HFFc6 (cell line): ENCODE measurements around the gene AUTS2. TPM values are rescaled to one million over a fixed set of nuclear protein-coding genes. Genes with fewer than 3 reads are reported as not detected.

Experiments
- DNase-seq: peaks from one replicate; pipeline ENCODE4 v3.0.0-alpha.2; 2018
- H3K27ac Mint-ChIP-seq: 2 replicates; pipeline ENCODE4 v1.8.0; 2020; ENCODE audit warnings: mild to moderate bottlenecking, mixed read lengths
- H3K27me3 Mint-ChIP-seq: 2 replicates; pipeline ENCODE4 v1.8.0; 2021; ENCODE audit warnings: mild to moderate bottlenecking, moderate library complexity, mixed read lengths; ENCODE audit not compliant: insufficient read depth
- H3K36me3 Mint-ChIP-seq: 2 replicates; pipeline ENCODE4 v1.8.0; 2021; ENCODE audit warnings: low read depth, mixed read lengths
- H3K4me1 Mint-ChIP-seq: 2 replicates; pipeline ENCODE4 v1.8.0; 2020; ENCODE audit warnings: low read depth, mixed read lengths
- H3K4me3 Mint-ChIP-seq: 2 replicates; pipeline ENCODE4 v1.8.0; 2020; ENCODE audit warnings: mild to moderate bottlenecking, moderate library complexity, mixed read lengths
- H3K9me3 Mint-ChIP-seq: 2 replicates; pipeline ENCODE4 v1.8.0; 2020; ENCODE audit warnings: mild to moderate bottlenecking, mixed read lengths
- CTCF ChIP-seq: fragments of 200-600 bp; sonication (generic); IDR thresholded peaks from 2 replicates; pipeline ENCODE4 v1.5.0; 2021; ENCODE audit warnings: antibody characterized with exemption, mild to moderate bottlenecking
- total RNA-seq, 6 experiments: library from RNA; stranded (reverse); fragmentation: NEBNext Ultra II Directional; extraction: Animal tissue kit (Norgen Biotek cat#: 25700); gene quantifications; 2 replicates in 1 of 6; 3 replicates in 5 of 6; pipeline ENCODE4 v1.2.3, GENCODE V29; 2021

The AUTS2 gene
- total RNA-seq, 6 experiments from 2014 or later, result 0.02 to 0.19 (median 0.16) TPM; not detected in 2

- Mint-ChIP-seq H3K4me3 (no peak overlapping the region), H3K36me3 (no peaks in the 10 kb centered on the region)
Measured at GRCh38 chr7:70719125-70719524, 1120.8 kb downstream of the AUTS2 start.

GRCh38 chr7:70720191-70720873 is 1122.1 kb downstream of the AUTS2 start:
- no peak for DNase-seq
- peaks cover 47% of the 10 kb centered on the region for H3K9me3 Mint-ChIP-seq
- 0 out of 2 replicates have a peak, but pooled peaks cover 5% of the 10 kb centered on the region for H3K36me3 Mint-ChIP-seq
- no peak overlapping the region for H3K27ac Mint-ChIP-seq
- no peaks in the 10 kb centered on the region for H3K4me1 Mint-ChIP-seq
- no peak for TF ChIP-seq CTCF
- H3K27me3 Mint-ChIP-seq, result no peaks in the 10 kb centered on the region
- H3K4me3 Mint-ChIP-seq, result no peak overlapping the region

More at GRCh38 chr7:70719125-70719524, 1120.8 kb downstream of the AUTS2 start:
- DNase-seq, result no peak
- Mint-ChIP-seq H3K4me1 (no peaks in the 10 kb centered on the region), H3K9me3 (peaks cover 50% of the 10 kb centered on the region), H3K27me3 (no peaks in the 10 kb centered on the region), H3K27ac (no peak overlapping the region)
- TF ChIP-seq CTCF, result no peak

DNA sequence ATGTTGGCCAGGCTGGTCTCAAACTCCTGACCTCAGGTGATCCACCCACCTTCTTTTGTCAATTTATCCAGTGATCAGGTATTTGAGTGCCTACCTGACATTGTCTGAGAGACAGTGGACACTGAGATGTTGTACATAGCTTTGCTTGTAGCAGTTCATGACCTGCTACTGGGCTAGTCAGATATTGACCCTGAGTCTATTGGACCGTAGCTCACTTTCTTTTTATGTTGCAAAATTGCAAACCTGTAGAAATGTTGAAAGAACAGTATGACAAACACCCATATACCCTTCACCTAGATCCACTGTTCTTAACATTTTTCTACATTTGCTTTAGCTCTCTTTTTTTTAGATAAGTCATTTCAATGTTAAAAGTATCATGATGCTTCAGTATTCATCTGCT is 1123.2 kb downstream of the AUTS2 start:
- Mint-ChIP-seq H3K4me3 (no peak overlapping the region), H3K27ac (no peak overlapping the region), H3K36me3 (0 out of 2 replicates have a peak, but pooled peaks cover 5% of the 10 kb centered on the region), H3K9me3 (peaks cover 45% of the 10 kb centered on the region), H3K4me1 (no peaks in the 10 kb centered on the region), H3K27me3 (peaks cover 1% of the 10 kb centered on the region; the same call in 1 of the 2 replicates)
- no peak for DNase-seq
- TF ChIP-seq CTCF, result no peak

DNA sequence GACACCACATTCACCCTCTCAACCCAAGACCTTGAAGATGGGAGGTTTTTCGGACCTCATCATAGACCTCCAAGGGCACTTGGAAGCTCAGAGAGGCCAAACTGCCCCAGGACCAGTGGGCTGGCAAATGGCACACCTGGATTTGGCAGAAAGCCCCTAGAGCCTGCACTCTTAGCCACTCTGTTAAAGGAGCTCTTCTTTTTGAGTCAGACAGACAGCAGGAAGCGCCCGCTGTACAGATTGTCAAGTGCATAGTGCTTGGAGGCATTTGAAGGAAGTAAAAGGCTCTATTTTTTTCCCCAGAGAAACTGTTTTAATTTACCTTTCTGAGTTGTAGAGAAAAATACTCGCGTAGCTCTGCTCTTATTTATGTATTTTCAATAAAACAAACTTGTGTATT is 1125.1 kb downstream of the AUTS2 start:
- no peak overlapping the region for H3K4me3 Mint-ChIP-seq
- H3K27me3 Mint-ChIP-seq, result peaks cover 1% of the 10 kb centered on the region; the same call in 1 of the 2 replicates
- H3K9me3 Mint-ChIP-seq, result peaks cover 39% of the 10 kb centered on the region
- DNase-seq, result no peak
- H3K36me3 Mint-ChIP-seq, result 0 out of 2 replicates have a peak, but pooled peaks cover 5% of the 10 kb centered on the region
- no peak for TF ChIP-seq CTCF
- H3K27ac Mint-ChIP-seq, result no peak overlapping the region
- H3K4me1 Mint-ChIP-seq, result no peaks in the 10 kb centered on the region

- Mint-ChIP-seq H3K27ac (no peak overlapping the region), H3K9me3 (peaks cover 35% of the 10 kb centered on the region), H3K4me3 (no peak overlapping the region), H3K27me3 (peaks cover 1% of the 10 kb centered on the region; the same call in 1 of the 2 replicates), H3K4me1 (no peaks in the 10 kb centered on the region), H3K36me3 (0 out of 2 replicates have a peak, but pooled peaks cover 5% of the 10 kb centered on the region)
- no peak for TF ChIP-seq CTCF
- DNase-seq, result no peak
Measured at GRCh38 chr7:70725448-70725847, 1127.2 kb downstream of the AUTS2 start.
